NT2/D1 (cell line): ENCODE data around the gene KCNJ12.
"Not testable (repeated sequence)": the region's sequence is repeated elsewhere in the genome, so short reads cannot be mapped to it uniquely, and the experiment has no call there.

Experiments
- DNase-seq: peaks from one replicate; pipeline ENCODE4 v3.0.0-alpha.2; 2011; ENCODE audit warnings: low read depth, low spot score
- H3K27me3 ChIP-seq: 2 replicates; pipeline ENCODE4 v1.6.0; 2011; ENCODE audit warnings: mild to moderate bottlenecking; ENCODE audit not compliant: insufficient read length, insufficient read depth
- H3K36me3 ChIP-seq: 2 replicates; pipeline ENCODE4 v1.6.1; 2011; ENCODE audit warnings: mild to moderate bottlenecking, low read length, mixed read lengths; ENCODE audit not compliant: insufficient read depth, insufficient read length
- H3K4me1 ChIP-seq: 2 replicates; pipeline ENCODE4 v1.5.1; 2011; ENCODE audit not compliant: insufficient read depth, insufficient read length
- H3K4me3 ChIP-seq: 2 replicates; pipeline ENCODE4 v1.5.1; 2011; ENCODE audit warnings: low read depth; ENCODE audit not compliant: insufficient read length
- H3K9ac ChIP-seq: 2 replicates; pipeline ENCODE4 v1.6.0; 2011; ENCODE audit warnings: low read depth; ENCODE audit not compliant: insufficient read length
- H3K9me3 ChIP-seq: 2 replicates; pipeline ENCODE4 v1.5.1; 2011; ENCODE audit warnings: mild to moderate bottlenecking, low read length; ENCODE audit not compliant: insufficient read depth
- SUZ12 ChIP-seq: IDR thresholded peaks from 2 replicates; pipeline ENCODE4 v1.6.1; 2011; ENCODE audit not compliant: insufficient read length, insufficient read depth; ENCODE audit errors: extremely low read depth
- YY1 ChIP-seq: IDR thresholded peaks from 2 replicates; pipeline ENCODE4 v1.6.1; 2011; ENCODE audit not compliant: insufficient read length, insufficient read depth
- ZNF274 ChIP-seq: IDR thresholded peaks from 2 replicates; pipeline ENCODE4 v1.6.1; 2011; ENCODE audit warnings: mild to moderate bottlenecking, low read depth, low read length

The KCNJ12 gene

GRCh38 chr17:21436883-21437836 lies 61.0 kb downstream of the KCNJ12 start:
- H3K4me3 ChIP-seq, H3K4me1 ChIP-seq, H3K9ac ChIP-seq, H3K27me3 ChIP-seq, DNase-seq, H3K36me3 ChIP-seq, H3K9me3 ChIP-seq: not testable (repeated sequence)

- not testable (repeated sequence) for DNase-seq, H3K9ac ChIP-seq, H3K4me1 ChIP-seq, H3K9me3 ChIP-seq, H3K4me3 ChIP-seq, H3K27me3 ChIP-seq, H3K36me3 ChIP-seq
Measured at GRCh38 chr17:21438316-21439014, 62.3 kb downstream of the KCNJ12 start.

GRCh38 chr17:21439015-21439336 lies 62.8 kb downstream of the KCNJ12 start:
- H3K36me3 ChIP-seq, H3K9me3 ChIP-seq, H3K4me3 ChIP-seq, H3K9ac ChIP-seq, H3K4me1 ChIP-seq, H3K27me3 ChIP-seq, DNase-seq: not testable (repeated sequence)

- no peak overlapping the region for H3K4me3 ChIP-seq
- DNase-seq: no peak
- H3K9ac ChIP-seq: no peak overlapping the region
- no peak for TF ChIP-seq SUZ12
- TF ChIP-seq ZNF274: no peak
- no peak for TF ChIP-seq YY1
- no peaks in the 10 kb centered on the region for H3K36me3 ChIP-seq
- no peaks in the 10 kb centered on the region for H3K27me3 ChIP-seq
- no peaks in the 10 kb centered on the region for H3K4me1 ChIP-seq
- H3K9me3 ChIP-seq: no peaks in the 10 kb centered on the region
Measured at GRCh38 chr17:21445091-21445650, 69.0 kb downstream of the KCNJ12 start.

- not testable (repeated sequence) for H3K36me3 ChIP-seq, H3K4me3 ChIP-seq, H3K9me3 ChIP-seq, H3K9ac ChIP-seq, DNase-seq, H3K27me3 ChIP-seq, H3K4me1 ChIP-seq
Measured at GRCh38 chr17:21447552-21447951, 71.4 kb downstream of the KCNJ12 start.

- H3K9ac ChIP-seq, H3K9me3 ChIP-seq: not testable (repeated sequence)
Measured at GRCh38 chr17:21449891-21450290, 73.7 kb downstream of the KCNJ12 start.

GRCh38 chr17:21451975-21452374 lies 75.8 kb downstream of the KCNJ12 start:
- TF ChIP-seq YY1 (no peak), ZNF274 (no peak), SUZ12 (no peak)

More at GRCh38 chr17:21449891-21450290, 73.7 kb downstream of the KCNJ12 start:
- not testable (repeated sequence) for H3K4me3 ChIP-seq, H3K36me3 ChIP-seq, H3K4me1 ChIP-seq, DNase-seq
- peaks cover 11% of the 10 kb centered on the region for H3K27me3 ChIP-seq

More at GRCh38 chr17:21451975-21452374, 75.8 kb downstream of the KCNJ12 start:
- no peaks in the 10 kb centered on the region for H3K9me3 ChIP-seq
- no peak overlapping the region for H3K9ac ChIP-seq
- DNase-seq: no peak
- peaks cover 5% of the 10 kb centered on the region for H3K4me1 ChIP-seq
- H3K4me3 ChIP-seq: no peak overlapping the region
- no peaks in the 10 kb centered on the region for H3K36me3 ChIP-seq
- H3K27me3 ChIP-seq: peaks cover 16% of the 10 kb centered on the region
